PFSK-1 (cell line): ENCODE measurements around the gene GLRA1.

Source experiments
- POLR2AphosphoS5 ChIP-seq: IDR thresholded peaks from 2 replicates; pipeline ENCODE4 v1.6.1; 2012; ENCODE audit warnings: low read depth, mild to moderate bottlenecking, control low read depth, low read length, moderate library complexity
- REST ChIP-seq, 2 experiments: IDR thresholded peaks; 2 replicates each; pipeline versions ENCODE4 v1.6.1 to v1.8.0; 2011 to 2012; ENCODE audit warnings: low read depth in 2 of 2, low read length in 2 of 2, control low read depth in 1 of 2, inconsistent platforms in 1 of 2, mild to moderate bottlenecking in 1 of 2, moderate library complexity in 1 of 2; ENCODE audit not compliant: insufficient read depth in 1 of 2
- SIN3A ChIP-seq: IDR thresholded peaks from 2 replicates; pipeline ENCODE4 v1.6.1; 2012; ENCODE audit warnings: mild to moderate bottlenecking, low read length, moderate library complexity, borderline replicate concordance; ENCODE audit not compliant: insufficient read depth

- TF ChIP-seq SIN3A, result no peak
- no peak for TF ChIP-seq POLR2AphosphoS5
- TF ChIP-seq REST (IDR thresholded peaks at IDR 0.05; ENCODE audit: insufficient read depth in 1 of 2, low read depth in 2 of 2, low read length in 2 of 2), result no peak
Measured at GRCh38 chr5:151819830-151820229, 104.8 kb downstream of the GLRA1 start.
